Measurements from ENCODE around the gene MAB21L4.

MAB21L4 gene

DNA sequence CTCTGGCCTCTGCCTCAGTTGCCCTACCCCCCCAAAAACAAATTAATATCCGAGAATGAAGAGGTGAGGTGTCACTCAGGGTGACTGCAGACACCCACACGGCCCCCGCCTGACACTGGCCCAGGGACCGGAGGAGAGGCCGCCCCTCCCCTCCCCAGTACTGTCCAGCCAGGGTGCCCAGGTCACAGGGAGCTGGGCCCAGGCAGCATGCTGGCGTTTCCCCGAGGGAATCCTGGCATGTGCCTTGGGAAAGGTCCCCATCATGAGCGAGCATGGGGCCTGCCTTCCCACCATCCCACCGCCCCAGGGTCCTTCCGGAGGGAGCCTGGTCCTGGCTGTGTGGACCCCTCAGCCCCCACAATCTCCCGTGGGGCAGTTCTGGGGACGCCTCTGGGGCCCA lies 3.0 kb downstream of the MAB21L4 start:
- no peak for DNase-seq

DNA sequence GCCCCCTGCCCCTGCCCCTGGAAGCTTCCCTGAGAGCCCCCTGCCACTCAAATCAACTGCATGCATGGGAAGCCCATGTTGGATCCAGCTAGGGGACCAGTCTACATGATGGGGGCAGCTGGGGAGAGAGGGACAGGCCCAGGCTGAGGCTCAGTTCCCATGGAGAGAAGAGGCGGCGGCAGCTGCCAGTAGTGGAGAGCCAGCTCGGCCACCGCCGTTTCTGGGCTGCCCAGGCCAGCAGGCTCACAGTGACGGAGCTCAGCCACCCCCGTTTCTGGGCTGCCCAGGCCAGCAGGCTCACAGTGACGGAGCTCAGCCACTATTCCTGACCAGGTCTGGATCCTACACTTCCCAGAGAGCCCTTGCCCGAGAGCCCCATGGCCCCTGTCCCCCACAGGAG lies 3.6 kb downstream of the MAB21L4 start:
- DNase-seq = no peak

DNA sequence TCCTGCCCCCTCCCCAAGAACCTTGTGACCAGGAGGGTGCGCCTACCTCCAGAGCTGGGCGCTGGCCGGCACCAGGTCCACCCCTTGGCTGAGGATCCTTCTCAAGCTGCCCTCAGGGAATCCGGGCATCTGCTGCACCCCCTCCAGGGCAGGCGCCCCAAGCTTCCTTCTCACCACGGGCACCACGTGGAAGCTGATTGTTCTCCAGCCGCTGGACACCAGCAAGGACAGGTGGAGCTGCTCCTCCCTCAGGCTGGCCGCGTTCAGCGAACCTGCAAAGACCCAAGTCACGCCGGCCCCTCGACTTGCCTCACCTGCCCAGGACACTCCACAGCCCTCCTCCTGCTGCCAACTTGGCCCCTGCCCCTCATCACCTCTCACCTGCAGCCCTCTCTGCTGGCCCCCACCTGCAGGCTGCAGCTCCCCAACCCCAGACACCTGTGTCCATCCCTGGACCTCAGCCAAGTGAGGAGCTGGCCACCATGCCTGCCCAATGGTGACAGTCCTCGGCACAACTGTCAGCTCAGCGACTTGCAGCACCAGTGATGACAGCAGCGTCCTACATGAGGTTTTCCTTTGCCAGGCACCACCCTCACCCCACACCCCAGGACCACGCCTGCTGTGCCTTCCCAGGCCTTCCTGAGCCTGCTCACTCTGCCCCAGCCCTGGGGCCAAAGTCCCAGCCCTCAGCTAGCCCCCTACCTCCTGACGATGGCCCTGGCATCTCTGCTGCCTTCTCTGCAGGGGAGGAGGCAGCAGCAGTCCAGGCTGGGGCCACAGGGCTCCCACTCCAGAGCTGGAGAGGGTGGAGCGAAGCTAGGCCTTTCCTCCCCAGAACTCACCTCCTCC lies 4.2 kb downstream of the MAB21L4 start:
- no peak for DNase-seq

DNA sequence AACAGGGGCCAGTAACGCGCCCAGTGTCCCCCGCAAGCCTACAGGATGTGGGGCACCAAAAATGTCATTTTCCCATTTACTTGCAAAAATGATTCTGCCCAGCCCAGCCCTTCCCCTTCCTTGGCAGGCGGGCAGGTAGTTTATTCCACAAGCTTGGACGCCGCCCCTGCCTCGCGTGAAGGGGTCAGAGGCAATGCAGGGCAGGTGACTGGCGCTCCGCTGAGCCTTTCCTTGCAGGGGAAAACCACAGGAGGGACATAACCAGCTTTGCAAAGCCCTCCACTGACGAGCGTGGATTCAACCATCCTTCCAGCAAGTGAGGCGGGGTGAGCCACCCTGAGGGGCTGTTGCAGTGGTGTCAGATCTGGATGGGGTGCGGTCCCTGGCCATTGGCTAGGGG lies 5.3 kb downstream of the MAB21L4 start:
- no peak for DNase-seq

DNA sequence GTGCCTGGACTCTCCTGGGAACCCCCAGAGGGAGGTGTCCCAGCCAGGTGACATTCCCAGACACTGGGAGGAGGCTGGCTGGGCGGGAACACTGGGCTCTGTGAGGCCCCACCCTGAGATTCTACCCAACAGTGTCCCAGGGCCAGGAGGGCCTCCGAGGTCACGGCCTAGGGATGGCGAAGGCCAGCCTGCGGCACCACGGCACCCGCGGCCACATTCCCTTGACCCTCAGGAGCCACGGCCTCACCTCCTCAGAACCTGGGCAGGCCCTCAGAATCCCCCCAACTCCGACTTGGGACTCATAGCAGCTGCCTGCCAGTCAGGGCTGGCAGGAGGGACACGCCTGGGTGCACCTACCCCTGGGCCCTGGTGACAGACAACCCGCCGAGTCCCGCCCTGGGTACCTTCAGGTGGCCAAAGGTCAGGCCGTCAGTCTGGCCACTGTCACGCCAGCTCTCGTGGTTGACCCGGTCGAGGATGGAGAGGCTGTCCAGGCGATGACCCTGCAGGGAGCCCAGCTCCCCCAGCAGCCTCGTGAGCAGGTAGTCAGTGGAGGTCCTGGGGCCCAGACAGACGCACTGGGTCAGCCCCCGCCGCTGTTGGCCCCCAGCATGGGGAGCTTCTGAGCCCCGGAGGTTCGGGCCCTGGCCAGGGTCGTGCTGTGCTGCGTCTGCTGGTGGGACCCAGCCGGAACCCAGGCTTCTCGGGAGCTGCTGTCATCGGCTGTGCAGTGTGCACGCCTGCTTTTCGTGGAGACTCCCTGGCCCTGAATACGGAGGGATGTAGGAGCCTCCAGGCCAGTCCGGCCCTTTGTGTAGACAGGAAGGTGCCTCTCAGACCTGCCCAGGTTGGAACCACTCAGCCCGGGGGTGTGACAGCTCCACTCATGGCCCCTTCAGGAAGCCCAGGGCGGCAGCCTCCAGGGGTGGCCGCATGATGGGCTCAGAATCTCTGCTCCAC lies 6.1 kb downstream of the MAB21L4 start:
- no peak for DNase-seq

DNA sequence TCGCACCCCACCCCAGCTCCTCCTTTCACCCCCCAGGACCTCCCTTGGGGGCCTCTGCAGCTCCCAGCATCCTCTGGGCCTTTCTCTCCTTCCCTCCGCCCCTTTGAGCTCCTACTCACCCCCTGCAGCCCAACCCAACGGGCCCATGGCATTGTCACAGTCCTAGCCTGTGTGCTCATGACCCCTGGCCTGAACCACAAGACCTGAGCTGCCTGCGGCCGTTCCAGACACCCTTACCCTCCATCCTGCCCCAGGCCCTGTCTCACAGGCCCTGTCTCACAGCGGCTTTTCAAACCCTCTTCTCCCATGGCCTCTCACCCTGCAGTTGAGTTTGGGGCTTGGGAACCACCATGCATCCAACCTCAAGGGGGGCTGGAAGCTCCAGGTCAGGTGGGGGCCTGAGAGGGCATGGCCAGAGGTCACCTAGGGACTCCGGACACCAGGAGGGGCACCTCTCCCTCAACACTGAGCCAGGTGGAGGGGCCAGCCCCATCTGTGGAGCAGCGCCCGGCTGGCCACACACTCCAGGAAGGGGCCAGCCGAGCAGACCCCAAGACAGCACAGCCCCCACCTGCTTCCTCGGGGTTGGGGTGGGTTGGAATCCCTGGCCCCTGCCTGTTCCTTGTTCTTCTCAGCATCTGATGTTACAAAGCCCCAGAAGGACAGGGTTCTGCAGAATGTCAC lies 6.9 kb downstream of the MAB21L4 start:
- DNase-seq = no peak

DNA sequence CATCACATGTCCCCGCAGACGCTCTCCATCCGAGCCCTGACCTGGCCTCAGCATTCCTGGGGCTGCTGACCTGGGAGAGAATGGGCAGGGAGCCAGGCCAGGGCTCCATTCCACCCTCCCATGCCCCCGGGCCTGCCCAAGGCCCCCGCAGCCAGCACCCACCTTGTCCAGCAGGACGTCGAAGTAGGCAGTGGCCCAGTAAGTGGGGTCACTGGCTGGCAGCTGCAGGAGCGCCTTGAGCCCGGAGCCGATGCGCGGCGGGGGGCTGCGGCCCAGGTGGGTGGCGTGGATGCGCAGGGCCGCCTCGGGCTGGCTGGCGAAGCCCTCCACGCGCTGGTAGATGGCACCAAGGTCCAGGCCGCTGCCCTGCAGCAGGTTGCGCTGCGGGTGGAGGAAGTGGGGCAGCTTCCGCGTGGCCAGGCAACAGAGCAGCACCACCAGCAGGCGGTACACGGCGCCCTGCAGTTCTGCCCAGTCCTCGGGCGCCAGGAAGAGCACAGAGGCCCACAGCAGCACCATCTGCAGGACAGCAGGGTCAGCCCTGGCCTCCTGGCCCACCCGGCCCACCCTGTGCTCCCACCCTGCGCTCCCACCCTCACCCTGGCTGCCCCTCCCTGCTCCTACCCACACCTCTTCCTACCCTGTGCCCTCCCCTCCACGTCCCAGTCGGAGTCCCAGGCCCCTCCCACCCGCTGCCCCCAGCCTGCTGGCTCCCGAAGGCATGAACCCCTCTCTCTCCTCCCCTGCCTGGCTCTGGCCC lies 7.6 kb downstream of the MAB21L4 start:
- no peak for DNase-seq

DNA sequence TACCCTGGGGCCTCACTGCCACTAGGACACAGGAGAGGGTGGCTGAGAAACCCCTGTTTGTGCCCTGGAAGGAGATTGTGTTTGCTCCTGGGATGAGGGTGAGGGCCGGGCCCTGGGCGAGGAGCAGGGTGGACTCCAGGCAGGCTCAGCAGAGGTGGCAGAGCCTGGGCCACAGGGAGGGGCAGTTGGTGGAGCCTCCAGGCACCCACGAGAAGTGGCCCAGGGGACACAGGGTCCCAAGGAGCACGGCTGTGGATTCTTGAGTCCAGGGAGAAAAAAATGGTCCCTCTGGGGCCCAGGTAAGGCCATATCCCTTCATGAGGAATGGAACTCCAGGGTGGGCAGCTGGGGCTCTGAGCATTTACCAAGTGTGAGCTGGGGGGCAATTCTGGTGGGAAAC lies 8.3 kb downstream of the MAB21L4 start:
- no peak for DNase-seq

DNA sequence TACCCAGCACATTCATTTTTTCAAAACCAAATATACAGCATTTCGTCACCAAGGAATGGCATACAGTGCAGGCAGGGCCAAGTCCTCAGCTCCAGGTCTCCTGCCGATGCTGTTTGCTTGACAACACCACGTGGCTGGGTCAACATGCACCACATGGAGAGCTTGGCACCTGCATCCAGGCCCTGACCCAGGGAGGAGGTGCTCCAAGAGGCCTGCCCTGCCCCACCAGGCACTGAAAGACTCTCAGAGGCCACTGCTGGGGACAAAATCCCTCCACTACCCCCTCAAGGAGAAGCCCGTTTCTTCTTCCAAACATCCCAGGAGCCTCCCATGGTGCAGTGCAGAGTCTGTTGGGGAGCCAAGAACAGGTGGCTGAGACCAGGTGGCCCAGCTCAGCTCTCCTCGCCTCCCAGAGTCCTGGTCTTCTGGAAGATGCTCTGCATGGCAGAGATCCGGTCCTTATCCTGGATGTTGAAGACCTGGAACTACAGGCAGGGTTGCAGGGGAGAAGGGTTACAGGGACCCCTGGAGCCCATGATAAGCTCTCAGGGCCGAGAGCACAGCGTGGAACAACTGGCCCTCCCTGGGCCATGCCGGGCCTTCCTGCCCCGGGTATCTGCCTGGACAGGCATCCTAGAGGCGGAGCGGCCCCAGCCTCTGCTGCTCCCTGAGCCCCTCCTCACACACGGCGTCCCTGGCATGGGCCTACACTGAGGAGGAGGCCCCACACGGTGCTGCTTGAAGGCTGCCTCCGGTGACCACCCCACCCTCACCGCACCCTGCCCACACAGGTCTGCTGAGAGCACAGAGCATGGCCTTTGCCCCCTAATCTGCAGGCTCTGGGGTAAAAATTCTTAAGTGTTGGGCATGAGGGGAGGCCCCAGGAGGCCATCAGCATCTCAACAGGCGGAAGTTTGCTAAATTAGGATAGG lies 9.0 kb downstream of the MAB21L4 start:
- no peak for DNase-seq

DNA sequence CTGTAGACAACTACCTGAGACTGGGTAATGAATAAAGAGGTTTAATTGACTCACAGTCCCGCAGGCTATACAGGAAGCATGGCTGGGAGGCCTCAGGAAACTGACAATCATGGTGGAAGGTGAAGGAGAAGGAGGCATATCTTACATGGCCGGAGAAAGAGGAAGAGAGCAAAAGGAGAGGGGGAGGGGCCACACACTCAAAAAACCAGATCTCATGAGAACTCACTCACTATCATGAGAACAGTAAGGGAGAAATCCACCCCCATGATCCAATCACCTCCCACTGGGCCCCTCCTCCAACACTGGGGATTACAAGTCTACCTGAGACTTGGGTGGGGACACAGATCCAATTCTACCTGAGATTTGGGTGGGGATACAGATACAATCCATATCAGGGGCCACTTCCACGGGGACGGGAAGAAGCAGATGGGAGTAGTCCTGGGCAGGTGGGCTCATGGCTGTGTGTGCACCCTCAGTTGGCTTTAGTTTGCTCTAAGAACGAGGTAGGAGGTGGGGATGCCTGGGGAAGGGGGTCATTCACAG lies 9.9 kb downstream of the MAB21L4 start:
- DNase-seq = no peak

DNA sequence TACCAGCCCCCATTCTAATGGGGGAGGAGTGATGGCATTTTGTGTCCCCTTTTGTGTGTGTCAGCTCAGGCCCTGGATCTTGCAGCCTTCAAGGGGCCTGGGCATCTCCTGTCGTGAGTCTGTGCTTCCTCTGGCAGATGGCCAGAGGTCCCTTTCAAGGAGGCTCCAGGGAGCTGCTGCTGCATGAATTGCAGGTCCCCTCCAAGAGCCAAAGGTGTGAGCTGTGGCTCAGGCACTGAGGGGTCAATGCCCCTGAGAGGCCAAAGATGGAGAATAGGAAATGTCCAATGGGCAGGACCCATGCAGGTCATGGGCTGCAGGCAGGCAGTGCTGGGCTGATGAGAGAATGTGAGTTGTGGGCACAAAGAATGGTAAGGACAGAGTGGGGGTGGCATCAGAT lies 10.4 kb downstream of the MAB21L4 start:
- no peak for DNase-seq

DNA sequence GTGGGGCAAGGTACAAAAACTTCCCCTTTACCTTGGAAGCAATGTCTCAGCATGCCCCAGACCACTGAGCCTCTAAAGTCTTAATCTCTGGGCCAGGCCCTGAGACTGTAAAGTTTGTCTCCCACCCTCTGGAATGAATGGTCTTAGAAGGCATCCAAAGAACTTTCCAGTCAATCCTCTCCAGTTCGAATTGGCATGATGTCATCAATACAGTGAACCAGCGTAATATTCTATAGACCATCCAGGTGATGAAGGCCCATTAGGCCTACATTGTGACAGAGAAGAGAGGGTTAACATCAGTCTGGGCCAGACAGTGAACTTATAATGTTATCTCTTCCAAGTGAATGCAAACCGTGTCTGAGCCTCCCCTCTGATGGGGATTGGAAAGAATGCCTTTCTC lies 11.2 kb downstream of the MAB21L4 start:
- DNase-seq = no peak

DNA sequence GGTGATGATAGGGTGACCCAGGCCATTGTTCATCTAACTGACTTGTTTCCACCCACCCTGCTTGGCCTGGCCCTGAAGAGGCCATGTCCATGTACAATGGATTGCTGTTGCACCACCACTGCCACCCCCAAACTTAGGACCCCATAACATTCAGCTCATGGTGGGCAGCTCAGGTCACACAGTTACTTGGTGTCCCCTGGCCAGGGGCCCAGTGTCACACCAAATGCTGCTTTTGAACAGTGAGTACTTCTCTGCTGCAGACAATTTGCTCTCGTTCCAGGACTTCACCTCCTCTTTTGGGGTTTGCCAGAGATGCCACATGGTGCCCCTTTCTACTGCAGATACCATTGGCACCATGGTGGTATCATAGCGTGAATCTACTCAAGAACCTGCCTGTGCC lies 11.7 kb downstream of the MAB21L4 start:
- DNase-seq = no peak

DNA sequence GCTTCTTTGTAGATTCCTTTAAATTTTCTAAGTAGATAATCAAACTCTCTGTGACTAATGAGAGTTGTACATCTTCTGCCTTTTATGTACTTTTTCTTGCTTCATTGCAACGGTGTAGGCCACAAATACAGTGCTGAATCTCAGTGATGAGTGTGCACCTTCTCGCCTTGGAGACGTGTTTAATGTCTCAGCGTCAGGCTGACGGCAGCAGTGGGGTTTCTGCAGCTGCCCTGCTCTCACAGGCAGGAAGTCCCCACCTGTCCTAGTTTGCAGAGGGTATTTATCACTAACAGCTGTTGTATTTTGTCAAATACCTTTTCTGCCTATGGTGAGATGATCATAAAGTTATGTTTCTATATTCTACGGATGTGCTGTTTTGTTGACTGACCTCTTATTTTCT lies 14.0 kb downstream of the MAB21L4 start:
- no peak for DNase-seq

DNA sequence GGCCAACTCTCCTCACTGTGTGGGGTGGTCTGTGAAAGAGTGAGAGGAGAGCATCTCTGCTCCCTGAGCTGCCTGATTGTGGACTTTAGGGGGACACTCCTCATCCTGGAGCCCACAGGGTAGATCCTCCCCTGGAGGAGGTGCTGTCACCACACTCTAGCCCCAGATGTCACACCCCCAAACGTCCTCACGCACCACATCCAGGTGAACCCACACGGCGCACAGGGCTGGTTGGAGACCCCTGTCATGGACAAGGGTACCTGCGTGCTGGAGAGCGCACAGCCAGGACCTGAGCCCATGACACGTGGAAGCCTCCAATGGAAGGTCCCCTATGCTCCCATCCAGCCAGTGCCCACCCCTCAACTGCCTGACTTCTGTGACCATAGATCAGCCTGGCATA lies 16.9 kb downstream of the MAB21L4 start:
- DNase-seq = no peak

DNA sequence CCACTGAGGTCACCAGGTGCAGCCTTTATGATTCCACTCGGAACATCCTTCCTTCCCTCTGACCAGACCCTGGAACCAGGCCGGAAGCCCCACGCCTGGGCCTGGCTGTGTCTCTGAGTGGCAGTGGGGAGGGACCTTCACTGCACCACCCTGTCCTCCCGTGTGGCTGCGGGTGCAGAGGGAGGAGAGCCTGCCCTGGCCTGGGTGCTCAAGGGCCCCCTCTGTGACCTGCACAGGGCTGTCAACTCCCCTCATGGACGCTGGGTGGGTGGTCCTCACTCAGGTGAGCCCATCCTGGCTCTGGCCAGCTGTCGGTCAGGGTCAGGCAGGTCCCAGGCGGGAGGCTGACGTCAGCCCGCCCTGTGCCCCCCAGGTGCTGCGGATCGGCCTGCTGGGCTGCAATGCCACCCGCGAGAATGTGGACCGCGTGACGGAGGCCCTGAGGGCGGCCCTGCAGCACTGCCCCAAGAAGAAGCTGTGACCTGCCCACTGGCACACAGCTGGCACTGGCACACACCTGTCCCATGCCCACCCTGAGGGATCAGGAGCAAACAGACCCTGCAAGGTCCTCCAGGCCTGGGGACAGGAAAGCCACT lies 17.5 kb downstream of the MAB21L4 start:
- DNase-seq = no peak

DNA sequence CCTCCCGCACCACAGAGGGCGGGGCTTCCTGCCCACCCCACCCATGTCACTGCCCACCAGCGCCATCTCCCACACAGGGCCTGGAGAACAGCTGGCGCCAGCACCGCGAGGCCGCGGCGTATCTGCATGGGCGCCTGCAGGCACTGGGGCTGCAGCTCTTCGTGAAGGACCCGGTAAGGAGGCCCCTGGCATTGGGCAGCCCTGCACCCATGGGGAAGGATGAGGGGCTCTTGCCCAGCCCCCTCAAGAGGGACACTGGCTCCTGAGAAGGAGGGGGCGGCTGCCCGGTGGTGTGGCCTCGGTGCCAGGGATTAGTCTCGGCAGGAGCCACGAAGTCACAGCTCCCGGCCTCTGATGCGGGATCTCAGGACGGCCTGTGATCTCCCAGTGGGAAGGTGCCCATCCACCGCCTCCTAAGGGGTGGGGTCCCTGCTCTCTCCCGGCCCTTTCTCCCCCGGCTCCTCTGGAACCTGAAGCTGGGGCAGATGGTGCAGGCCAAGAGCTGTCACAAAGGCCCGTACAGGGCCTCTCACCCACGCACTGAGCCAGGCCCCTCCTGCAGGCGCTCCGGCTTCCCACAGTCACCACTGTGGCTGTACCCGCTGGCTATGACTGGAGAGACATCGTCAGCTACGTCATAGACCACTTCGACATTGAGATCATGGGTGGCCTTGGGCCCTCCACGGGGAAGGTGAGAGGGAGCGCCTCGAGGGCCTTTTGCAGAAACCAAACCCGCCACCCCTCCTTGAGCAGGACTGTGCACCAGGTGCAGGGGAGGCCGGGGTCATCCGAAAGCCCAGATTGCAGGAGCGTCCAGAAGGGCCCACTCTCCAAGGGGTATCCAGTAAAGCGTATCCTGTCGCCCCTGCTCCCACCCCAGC lies 18.3 kb downstream of the MAB21L4 start:
- DNase-seq = no peak

DNA sequence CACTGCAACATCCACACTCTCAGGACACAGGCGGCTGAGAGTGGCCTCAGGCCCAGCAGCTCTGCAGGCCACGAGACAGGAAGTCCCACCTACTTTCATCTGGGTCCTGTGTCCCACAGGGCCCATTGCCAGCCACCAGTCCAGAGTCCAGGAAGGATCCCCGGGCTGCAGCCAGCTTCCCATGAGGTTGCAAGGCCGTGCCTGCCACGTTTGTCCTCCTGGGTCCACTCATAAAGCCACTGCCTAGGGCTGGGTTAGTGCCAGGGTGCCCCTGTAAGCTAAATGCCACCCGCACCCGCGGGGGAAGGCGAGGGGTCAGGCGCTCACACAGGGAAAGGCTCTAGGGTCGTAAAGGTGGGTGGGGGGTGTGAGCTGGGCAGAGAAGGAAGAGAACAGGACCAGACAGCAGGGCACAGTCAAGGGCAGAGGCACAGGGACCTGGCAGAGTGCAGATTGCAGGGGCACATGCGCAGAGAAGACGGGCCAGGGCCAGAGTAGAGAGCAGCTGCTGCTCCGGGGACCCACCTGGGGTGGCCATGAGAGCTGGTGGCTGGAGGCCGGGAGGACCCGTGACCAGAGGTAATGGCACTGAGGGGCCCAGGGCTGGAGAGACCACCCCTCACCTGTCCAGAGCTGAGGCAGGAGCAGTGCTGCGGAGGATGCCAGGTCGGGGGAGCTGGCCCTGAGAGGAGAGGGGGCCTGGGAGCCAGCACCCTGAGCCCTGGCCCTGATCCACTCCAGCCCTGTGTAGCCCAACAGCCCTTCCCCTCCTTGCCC lies 19.3 kb downstream of the MAB21L4 start:
- no peak for DNase-seq

DNA sequence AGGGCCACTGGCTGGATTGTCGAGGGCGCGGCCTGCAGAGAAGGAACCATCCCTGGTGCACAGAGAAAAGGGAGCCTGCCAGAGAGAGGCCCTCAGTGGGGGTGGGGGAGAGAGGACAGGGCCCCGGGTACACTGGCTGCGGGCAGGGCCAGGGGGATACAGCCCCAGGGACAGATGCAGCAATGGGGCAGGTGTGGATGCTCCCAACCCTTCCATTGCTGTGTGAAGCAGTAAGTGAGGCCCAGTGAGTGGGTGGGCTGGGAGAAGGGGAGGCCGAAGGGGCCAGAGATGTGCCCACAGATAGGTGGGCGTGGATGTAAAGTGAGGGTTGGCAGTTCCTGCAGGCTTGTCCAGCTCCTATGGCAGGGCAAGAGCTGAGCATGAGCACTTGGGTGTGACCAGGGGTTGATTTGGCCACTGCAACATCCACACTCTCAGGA lies 19.9 kb downstream of the MAB21L4 start:
- no peak for DNase-seq
